SK-N-SH treated with all-trans-retinoic acid at 6 μM for 48 hours (cell line): ENCODE data around the gene CCDC6.

Experiments
- ARNTL ChIP-seq: fragments of 450-650 bp; formaldehyde crosslinking; IDR thresholded peaks from 2 replicates; pipeline ENCODE4 v1.5.0; 2020; ENCODE audit warnings: low read depth, mild to moderate bottlenecking, moderate library complexity, borderline replicate concordance
- BACH2 ChIP-seq: fragments of 250-450 bp; sonication (Bioruptor Pico); IDR thresholded peaks from 2 replicates; pipeline ENCODE4 v1.9.0; 2021; ENCODE audit warnings: mild to moderate bottlenecking, borderline replicate concordance
- CREB5 ChIP-seq: fragments of 250-450 bp; sonication (Bioruptor Pico); IDR thresholded peaks from 2 replicates; pipeline ENCODE4 v1.5.1; 2020; ENCODE audit warnings: low read depth, mild to moderate bottlenecking, moderate library complexity
- ESRRG ChIP-seq: fragments of 250-450 bp; sonication (Bioruptor Pico); IDR thresholded peaks from 2 replicates; pipeline ENCODE4 v1.6.1; 2021; ENCODE audit warnings: mild to moderate bottlenecking
- OSR1 ChIP-seq: fragments of 250-450 bp; sonication (Bioruptor Pico); IDR thresholded peaks from 2 replicates; pipeline ENCODE4 v1.8.0; 2022; ENCODE audit warnings: moderate library complexity, mild to moderate bottlenecking, inconsistent platforms
- PATZ1 ChIP-seq: fragments of 250-450 bp; sonication (Bioruptor Pico); IDR thresholded peaks from 2 replicates; pipeline ENCODE4 v1.8.0; 2020; ENCODE audit warnings: mild to moderate bottlenecking, moderate library complexity, borderline replicate concordance
- RARB ChIP-seq: fragments of 250-450 bp; sonication (Bioruptor Pico); IDR thresholded peaks from 2 replicates; pipeline ENCODE4 v1.8.0; 2021; ENCODE audit warnings: mild to moderate bottlenecking, moderate library complexity
- SNAI2 ChIP-seq: fragments of 250-450 bp; sonication (Bioruptor Pico); IDR thresholded peaks from 2 replicates; pipeline ENCODE4 v1.5.0; 2020; ENCODE audit warnings: mild to moderate bottlenecking, moderate library complexity
- TCF4 ChIP-seq: fragments of 250-450 bp; sonication (Bioruptor Pico); IDR thresholded peaks from 2 replicates; pipeline ENCODE4 v1.8.0; 2021; ENCODE audit warnings: mild to moderate bottlenecking, moderate library complexity, borderline replicate concordance
- TOX ChIP-seq: fragments of 250-450 bp; sonication (Bioruptor Pico); IDR thresholded peaks from 2 replicates; pipeline ENCODE4 v1.8.0; 2021; ENCODE audit warnings: mild to moderate bottlenecking, moderate library complexity, borderline replicate concordance
- ZFP3 ChIP-seq: fragments of 250-450 bp; sonication (Bioruptor Pico); IDR thresholded peaks from 2 replicates; pipeline ENCODE4 v1.5.0; 2020; ENCODE audit warnings: mild to moderate bottlenecking, moderate library complexity
- ZFP30 ChIP-seq: fragments of 450-650 bp; formaldehyde crosslinking; IDR thresholded peaks from 2 replicates; pipeline ENCODE4 v1.5.0; 2022; ENCODE audit warnings: mild to moderate bottlenecking, moderate library complexity
- ZNF565 ChIP-seq: fragments of 450-650 bp; formaldehyde crosslinking; conservative IDR thresholded peaks from 2 replicates; pipeline ENCODE4 v1.5.0; 2020; ENCODE audit warnings: low read depth, mild to moderate bottlenecking, moderate library complexity
- ZNF8 ChIP-seq: fragments of 450-650 bp; formaldehyde crosslinking; IDR thresholded peaks from 2 replicates; pipeline ENCODE4 v1.5.0; 2020; ENCODE audit warnings: mild to moderate bottlenecking, moderate library complexity

GRCh38 chr10:59944339-59944935, 38.1 kb upstream of the CCDC6 start:
- no peak for TF ChIP-seq TCF4 (CRISPR knock-in tag)
- no peak for TF ChIP-seq PATZ1 (CRISPR knock-in tag)
- no peak for TF ChIP-seq ZNF8 (CRISPR knock-in tag)
- TF ChIP-seq RARB (CRISPR knock-in tag) = no peak
- no peak for TF ChIP-seq ESRRG (CRISPR knock-in tag)
- no peak for TF ChIP-seq OSR1 (CRISPR knock-in tag)
- no peak for TF ChIP-seq ZFP30 (CRISPR knock-in tag)
- TF ChIP-seq ZNF565 = no peak
- no peak for TF ChIP-seq ARNTL
- no peak for TF ChIP-seq TOX (CRISPR knock-in tag)
- TF ChIP-seq BACH2 = no peak
- no peak for TF ChIP-seq ZFP3 (CRISPR knock-in tag)
- TF ChIP-seq SNAI2 (CRISPR knock-in tag) = no peak
- TF ChIP-seq CREB5 (CRISPR knock-in tag) = no peak
